ENCODE results near the gene EVA1C. TPM values are rescaled to one million over a fixed set of nuclear protein-coding genes. Genes with fewer than 3 reads are reported as not detected.

Gene EVA1C
- total and polyA plus RNA-seq, 9 of the 15 experiments (the other 6 are each of a cell fraction or from before 2014, with no cell fraction given): 0.22 TPM; not detected in 8

DNA sequence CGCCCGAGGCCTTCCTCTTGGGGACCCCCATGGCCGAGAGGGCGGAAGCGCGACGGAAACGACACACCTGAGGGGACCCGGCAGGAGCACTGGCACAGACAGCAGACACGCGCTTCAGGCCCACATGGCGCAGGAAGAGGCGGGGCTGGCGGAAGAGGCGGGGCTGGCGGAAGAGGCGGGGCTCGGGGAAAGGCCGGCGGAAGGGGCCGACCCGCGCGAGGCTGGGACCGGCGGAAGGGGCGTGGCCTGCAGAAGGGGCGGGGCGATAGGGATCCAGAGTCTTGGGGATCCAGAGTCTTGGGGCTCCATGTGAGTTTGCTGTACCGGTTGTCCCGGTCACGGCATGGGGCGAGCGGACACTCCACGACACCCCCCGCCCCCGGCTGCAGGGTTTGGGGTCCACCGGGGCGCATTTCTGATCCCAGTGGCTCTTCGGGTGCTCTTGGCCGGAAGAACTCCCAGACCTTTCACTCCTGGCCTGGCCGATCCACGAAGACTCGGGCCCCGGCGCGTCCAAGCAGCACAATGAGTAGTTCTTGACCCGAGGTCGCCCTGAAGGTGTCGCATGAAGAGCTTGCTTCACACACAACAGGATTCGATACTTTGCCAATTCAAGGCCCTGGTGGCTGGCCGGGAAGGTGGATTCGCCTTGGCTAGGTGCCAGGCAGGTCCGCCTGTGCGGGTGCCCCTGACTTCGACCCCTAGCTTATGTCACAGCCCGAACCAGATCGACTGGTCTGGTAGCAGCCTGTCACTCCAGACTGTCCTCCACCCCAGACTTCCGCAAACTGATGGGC is 19.4 kb upstream of the EVA1C start, which contains the start of gene URB1 (continued):
- TF ChIP-seq, protein P1, sequence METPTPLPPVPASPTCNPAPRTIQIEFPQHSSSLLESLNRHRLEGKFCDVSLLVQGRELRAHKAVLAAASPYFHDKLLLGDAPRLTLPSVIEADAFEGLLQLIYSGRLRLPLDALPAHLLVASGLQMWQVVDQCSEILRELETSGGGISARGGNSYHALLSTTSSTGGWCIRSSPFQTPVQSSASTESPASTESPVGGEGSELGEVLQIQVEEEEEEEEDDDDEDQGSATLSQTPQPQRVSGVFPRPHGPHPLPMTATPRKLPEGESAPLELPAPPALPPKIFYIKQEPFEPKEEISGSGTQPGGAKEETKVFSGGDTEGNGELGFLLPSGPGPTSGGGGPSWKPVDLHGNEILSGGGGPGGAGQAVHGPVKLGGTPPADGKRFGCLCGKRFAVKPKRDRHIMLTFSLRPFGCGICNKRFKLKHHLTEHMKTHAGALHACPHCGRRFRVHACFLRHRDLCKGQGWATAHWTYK (CRISPR knock-in tag; IDR thresholded peaks at IDR 0.05): peak; percentile 78
- TF ChIP-seq, protein P2, sequence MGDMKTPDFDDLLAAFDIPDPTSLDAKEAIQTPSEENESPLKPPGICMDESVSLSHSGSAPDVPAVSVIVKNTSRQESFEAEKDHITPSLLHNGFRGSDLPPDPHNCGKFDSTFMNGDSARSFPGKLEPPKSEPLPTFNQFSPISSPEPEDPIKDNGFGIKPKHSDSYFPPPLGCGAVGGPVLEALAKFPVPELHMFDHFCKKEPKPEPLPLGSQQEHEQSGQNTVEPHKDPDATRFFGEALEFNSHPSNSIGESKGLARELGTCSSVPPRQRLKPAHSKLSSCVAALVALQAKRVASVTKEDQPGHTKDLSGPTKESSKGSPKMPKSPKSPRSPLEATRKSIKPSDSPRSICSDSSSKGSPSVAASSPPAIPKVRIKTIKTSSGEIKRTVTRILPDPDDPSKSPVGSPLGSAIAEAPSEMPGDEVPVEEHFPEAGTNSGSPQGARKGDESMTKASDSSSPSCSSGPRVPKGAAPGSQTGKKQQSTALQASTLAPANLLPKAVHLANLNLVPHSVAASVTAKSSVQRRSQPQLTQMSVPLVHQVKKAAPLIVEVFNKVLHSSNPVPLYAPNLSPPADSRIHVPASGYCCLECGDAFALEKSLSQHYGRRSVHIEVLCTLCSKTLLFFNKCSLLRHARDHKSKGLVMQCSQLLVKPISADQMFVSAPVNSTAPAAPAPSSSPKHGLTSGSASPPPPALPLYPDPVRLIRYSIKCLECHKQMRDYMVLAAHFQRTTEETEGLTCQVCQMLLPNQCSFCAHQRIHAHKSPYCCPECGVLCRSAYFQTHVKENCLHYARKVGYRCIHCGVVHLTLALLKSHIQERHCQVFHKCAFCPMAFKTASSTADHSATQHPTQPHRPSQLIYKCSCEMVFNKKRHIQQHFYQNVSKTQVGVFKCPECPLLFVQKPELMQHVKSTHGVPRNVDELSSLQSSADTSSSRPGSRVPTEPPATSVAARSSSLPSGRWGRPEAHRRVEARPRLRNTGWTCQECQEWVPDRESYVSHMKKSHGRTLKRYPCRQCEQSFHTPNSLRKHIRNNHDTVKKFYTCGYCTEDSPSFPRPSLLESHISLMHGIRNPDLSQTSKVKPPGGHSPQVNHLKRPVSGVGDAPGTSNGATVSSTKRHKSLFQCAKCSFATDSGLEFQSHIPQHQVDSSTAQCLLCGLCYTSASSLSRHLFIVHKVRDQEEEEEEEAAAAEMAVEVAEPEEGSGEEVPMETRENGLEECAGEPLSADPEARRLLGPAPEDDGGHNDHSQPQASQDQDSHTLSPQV (IDR thresholded peaks at IDR 0.05): no peak; the same call in none of the 2 replicates
- TF ChIP-seq ZNF77 (CRISPR knock-in tag; IDR thresholded peaks at IDR 0.05): no peak
- TF ChIP-seq, protein P3, sequence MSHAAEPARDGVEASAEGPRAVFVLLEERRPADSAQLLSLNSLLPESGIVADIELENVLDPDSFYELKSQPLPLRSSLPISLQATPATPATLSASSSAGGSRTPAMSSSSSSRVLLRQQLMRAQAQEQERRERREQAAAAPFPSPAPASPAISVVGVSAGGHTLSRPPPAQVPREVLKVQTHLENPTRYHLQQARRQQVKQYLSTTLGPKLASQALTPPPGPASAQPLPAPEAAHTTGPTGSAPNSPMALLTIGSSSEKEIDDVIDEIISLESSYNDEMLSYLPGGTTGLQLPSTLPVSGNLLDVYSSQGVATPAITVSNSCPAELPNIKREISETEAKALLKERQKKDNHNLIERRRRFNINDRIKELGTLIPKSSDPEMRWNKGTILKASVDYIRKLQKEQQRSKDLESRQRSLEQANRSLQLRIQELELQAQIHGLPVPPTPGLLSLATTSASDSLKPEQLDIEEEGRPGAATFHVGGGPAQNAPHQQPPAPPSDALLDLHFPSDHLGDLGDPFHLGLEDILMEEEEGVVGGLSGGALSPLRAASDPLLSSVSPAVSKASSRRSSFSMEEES (CRISPR knock-in tag; IDR thresholded peaks at IDR 0.05): no peak
- TF ChIP-seq TFAM (CRISPR knock-in tag; conservative IDR thresholded peaks at IDR 0.05): no peak
- TF ChIP-seq, protein P4, sequence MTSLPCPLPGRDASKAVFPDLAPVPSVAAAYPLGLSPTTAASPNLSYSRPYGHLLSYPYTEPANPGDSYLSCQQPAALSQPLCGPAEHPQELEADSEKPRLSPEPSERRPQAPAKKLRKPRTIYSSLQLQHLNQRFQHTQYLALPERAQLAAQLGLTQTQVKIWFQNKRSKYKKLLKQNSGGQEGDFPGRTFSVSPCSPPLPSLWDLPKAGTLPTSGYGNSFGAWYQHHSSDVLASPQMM (CRISPR knock-in tag; IDR thresholded peaks at IDR 0.05): no peak
- TF ChIP-seq, protein P5, sequence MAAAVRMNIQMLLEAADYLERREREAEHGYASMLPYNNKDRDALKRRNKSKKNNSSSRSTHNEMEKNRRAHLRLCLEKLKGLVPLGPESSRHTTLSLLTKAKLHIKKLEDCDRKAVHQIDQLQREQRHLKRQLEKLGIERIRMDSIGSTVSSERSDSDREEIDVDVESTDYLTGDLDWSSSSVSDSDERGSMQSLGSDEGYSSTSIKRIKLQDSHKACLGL (CRISPR knock-in tag; IDR thresholded peaks at IDR 0.05; ENCODE audit: borderline replicate concordance, poor library complexity, severe bottlenecking): peak; percentile 98
- TF ChIP-seq NCOA4 (IDR thresholded peaks at IDR 0.05; ENCODE audit: partially characterized antibody): no peak
- TF ChIP-seq FOXP1 (CRISPR knock-in tag; IDR thresholded peaks at IDR 0.05): peak; percentile 43; the same call in 1 of the 2 replicates
- TF ChIP-seq ZNF507 (tag; conservative IDR thresholded peaks at IDR 0.05): no peak
- TF ChIP-seq DNMT1 (IDR thresholded peaks at IDR 0.05): no peak
- TF ChIP-seq FOXJ3 (CRISPR knock-in tag; IDR thresholded peaks at IDR 0.05): no peak
- TF ChIP-seq CREB1 (IDR thresholded peaks at IDR 0.05): peak; percentile 31; the same call in 1 of the 2 replicates
- TF ChIP-seq CREB1 (CRISPR knock-in tag; IDR thresholded peaks at IDR 0.05): no peak; the same call in 1 of the 2 replicates
- TF ChIP-seq TCF7L2 (IDR thresholded peaks at IDR 0.05; ENCODE audit: low read depth, low read length): no peak
- TF ChIP-seq ZNF583 (CRISPR knock-in tag; IDR thresholded peaks at IDR 0.05): peak; percentile 77; the same call in 1 of the 2 replicates
- TF ChIP-seq, protein P6, sequence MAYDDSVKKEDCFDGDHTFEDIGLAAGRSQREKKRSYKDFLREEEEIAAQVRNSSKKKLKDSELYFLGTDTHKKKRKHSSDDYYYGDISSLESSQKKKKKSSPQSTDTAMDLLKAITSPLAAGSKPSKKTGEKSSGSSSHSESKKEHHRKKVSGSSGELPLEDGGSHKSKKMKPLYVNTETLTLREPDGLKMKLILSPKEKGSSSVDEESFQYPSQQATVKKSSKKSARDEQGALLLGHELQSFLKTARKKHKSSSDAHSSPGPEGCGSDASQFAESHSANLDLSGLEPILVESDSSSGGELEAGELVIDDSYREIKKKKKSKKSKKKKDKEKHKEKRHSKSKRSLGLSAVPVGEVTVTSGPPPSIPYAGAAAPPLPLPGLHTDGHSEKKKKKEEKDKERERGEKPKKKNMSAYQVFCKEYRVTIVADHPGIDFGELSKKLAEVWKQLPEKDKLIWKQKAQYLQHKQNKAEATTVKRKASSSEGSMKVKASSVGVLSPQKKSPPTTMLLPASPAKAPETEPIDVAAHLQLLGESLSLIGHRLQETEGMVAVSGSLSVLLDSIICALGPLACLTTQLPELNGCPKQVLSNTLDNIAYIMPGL (CRISPR knock-in tag; IDR thresholded peaks at IDR 0.05): peak; percentile 89
- no peak for TF ChIP-seq ZNF780A (CRISPR knock-in tag; IDR thresholded peaks at IDR 0.05)
